Pancreas (tissue), 10 donors: Measurements from ENCODE around the gene ATG2B. TPM values are rescaled to one million over a fixed set of nuclear protein-coding genes. Genes with fewer than 3 reads are reported as not detected.

Source experiments
- ATAC-seq, 4 donors: fragments of 200-7000 bp; cut with Tn5 transposase; one replicate each; pipeline versions ENCODE4 v1.8.0 to v1.9.1; 2020; ENCODE audit warnings: mild to moderate bottlenecking in 4 of 4, moderate library complexity in 4 of 4
- DNase-seq, 6 donors: peaks; one replicate each; pipeline ENCODE4 v3.0.0-alpha.2; 2020
- FAIRE-seq: peaks from 2 replicates; lab custom pipeline; 2012; peaks lifted over from hg19 to GRCh38; lab: Jason Lieb, UNC
- H3K27ac ChIP-seq, 4 donors: fragments of 200-600 bp; sonication (generic); 1 replicate in 3 of 4; 2 replicates in 1 of 4; pipeline versions ENCODE4 v1.5.0 to v1.8.0; 2020
- H3K27me3 ChIP-seq, 4 donors: fragments of 200-600 bp; one replicate each; pipeline ENCODE4 v1.8.0; 2021
- H3K36me3 ChIP-seq, 3 donors: fragments of 200-600 bp; sonication (generic) in 1 of 3; one replicate each; pipeline versions ENCODE4 v1.5.0 to v1.8.0; 2020 to 2021
- H3K4me1 ChIP-seq, 3 donors: fragments of 200-600 bp; one replicate each; pipeline ENCODE4 v1.8.0; 2021
- H3K4me3 ChIP-seq, 4 donors: fragments of 200-600 bp; sonication (generic) in 2 of 4; one replicate each; pipeline versions ENCODE4 v1.5.0 to v1.8.0; 2020 to 2021
- H3K9me3 ChIP-seq, 4 donors: fragments of 200-600 bp; one replicate each; pipeline ENCODE4 v1.8.0; 2021
- WGBS, 2 donors: extraction: QIAGEN DNeasy Blood & Tissue Kit; methylation state at CpG; one replicate each; pipeline ENCODE4 v1.1.7; 2013; 5-methylcytosine and 5-hydroxymethylcytosine counted together
- intact Hi-C, 3 donors: fragments of 100-400 bp; cut with DNase I; formaldehyde crosslinking; loops; one replicate each; pipeline versions ENCODE4 v1.11.1 to v1.14.2; 2022
- polyA plus RNA-seq, 2 donors: library from polyadenylated mRNA; stranded (reverse); fragments of 200-250 nt; gene quantifications; one replicate each; pipeline ENCODE4 v1.2.3, GENCODE V29; 2013
- total RNA-seq, 6 donors: library from RNA; stranded (reverse); fragmentation: NEBNext Ultra II Directional in 4 of 6; extraction: Animal tissue kit (Norgen Biotek cat#: 25700) in 4 of 6; gene quantifications; one replicate each; pipeline versions ENCODE4 v1.2.1 to v1.2.4, GENCODE V29; 2021 to 2023
- TF ChIP-seq, protein P1 (sequence below), 4 donors: fragments of 200-600 bp; sonication (generic) in 3 of 4; IDR thresholded peaks; one replicate each; pipeline versions ENCODE4 v1.5.0 to v1.8.0; 2021; ENCODE audit warnings: antibody characterized with exemption in 4 of 4
- donor health status: healthy with polysubstance abuse.
- donor health status: DM: no; HTN: no; CAD: no; lungs with moderate emphysema.
- donor health status: DM: no; HTN: no; CAD: no.
- donor health status: control.
- donor health status: control.
- donor health status: Bipolar disorder and iron deficiency.
- donor health status: DM: yes; HTN: yes; CAD: no.
- donor health status: DM: no; HTN: no; CAD: no.
- donor health status: DM: no; HTN: no; CAD: no.
- donor health status: DM: yes; HTN: yes; CAD: no.

Gene ATG2B
- total and polyA plus RNA-seq, 8 donors: 7.4 to 23.4 (median 19.7) TPM

DNA sequence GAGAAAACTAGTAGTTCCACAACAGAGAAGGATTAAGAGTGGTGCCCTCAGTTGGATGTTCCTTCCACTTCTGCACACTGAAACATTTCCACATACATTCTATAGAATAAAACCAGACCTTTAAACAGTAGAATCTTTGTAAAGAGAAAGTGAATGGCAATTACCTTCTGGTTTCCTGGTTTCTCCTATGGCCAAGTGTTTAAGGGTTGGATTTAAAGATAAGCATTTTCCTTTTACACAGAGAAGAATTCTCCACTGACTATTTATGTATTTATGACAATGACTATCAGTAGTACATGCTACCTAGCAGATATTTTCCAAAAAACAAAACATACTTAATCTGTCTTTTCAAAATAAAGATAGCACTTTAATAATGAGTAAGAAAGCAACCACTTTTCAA, 3.2 kb downstream of the ATG2B start:
- H3K9me3 ChIP-seq: no peaks in the 10 kb centered on the region
- H3K4me3 ChIP-seq: no peak overlapping the region
- H3K36me3 ChIP-seq: no peaks in the 10 kb centered on the region
- FAIRE-seq (no peak), ATAC-seq (no peak), DNase-seq (no peak)
- H3K27ac ChIP-seq: no peak overlapping the region
- peaks cover 8 to 24% (median 20%) of the 10 kb centered on the region in 3 donors for H3K4me1 ChIP-seq
- intact Hi-C loops: no loop called here
- H3K27me3 ChIP-seq: no peaks in the 10 kb centered on the region
- TF ChIP-seq, protein P1, sequence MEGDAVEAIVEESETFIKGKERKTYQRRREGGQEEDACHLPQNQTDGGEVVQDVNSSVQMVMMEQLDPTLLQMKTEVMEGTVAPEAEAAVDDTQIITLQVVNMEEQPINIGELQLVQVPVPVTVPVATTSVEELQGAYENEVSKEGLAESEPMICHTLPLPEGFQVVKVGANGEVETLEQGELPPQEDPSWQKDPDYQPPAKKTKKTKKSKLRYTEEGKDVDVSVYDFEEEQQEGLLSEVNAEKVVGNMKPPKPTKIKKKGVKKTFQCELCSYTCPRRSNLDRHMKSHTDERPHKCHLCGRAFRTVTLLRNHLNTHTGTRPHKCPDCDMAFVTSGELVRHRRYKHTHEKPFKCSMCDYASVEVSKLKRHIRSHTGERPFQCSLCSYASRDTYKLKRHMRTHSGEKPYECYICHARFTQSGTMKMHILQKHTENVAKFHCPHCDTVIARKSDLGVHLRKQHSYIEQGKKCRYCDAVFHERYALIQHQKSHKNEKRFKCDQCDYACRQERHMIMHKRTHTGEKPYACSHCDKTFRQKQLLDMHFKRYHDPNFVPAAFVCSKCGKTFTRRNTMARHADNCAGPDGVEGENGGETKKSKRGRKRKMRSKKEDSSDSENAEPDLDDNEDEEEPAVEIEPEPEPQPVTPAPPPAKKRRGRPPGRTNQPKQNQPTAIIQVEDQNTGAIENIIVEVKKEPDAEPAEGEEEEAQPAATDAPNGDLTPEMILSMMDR (IDR thresholded peaks at IDR 0.05): no peak

DNA sequence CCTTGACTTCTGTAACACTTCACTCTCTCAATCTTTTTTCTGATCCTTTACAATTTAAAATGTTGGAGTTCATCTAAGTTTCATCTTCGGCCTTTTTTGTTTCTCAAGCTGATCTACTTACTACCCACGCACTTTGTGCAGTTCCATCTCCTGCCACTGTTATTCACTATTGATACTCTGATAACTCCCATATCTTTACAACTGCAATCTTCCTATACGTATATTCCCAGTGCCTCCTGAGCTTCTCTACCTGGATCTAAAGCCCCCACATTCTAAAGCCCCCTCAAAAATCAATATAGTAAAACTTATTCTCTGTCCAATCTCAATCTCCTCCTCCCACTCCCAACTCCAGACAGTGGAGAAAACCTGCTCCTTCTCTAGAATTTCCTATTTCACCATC, 5.9 kb downstream of the ATG2B start:
- Histone ChIP-seq H3K4me3 (no peak overlapping the region), H3K27me3 (no peaks in the 10 kb centered on the region), H3K9me3 (no peaks in the 10 kb centered on the region), H3K36me3 (no peaks in the 10 kb centered on the region), H3K27ac (no peak overlapping the region), H3K4me1 (peaks cover 8 to 27% (median 15%) of the 10 kb centered on the region in 3 donors)
- WGBS, 2 donors: 72 to 82% methylated on average over 3 of the region's 3 CpGs
- ATAC-seq (no peak), DNase-seq (no peak), FAIRE-seq (no peak)
- intact Hi-C loops: no loop called here
- TF ChIP-seq, protein P1 (IDR thresholded peaks at IDR 0.05): peak in 1 of 4 donors; percentile 9

DNA sequence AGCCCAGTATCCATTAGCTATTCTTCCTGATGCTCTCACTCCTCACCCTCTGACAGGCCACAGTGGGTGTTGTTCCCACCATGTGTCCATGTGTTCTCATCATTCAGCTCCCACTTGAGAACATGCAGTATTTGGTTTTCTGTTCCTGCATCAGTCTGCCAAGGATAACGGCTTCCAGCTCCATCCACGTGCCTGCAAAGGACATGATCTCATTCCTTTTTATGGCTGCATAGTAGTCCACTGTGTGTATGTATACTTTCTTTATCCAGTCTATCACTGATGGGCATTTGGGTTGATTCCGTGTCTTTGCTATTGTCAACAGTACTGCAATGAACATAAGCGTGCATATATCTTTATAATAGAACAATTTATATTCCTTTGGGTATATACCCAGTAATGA, 8.9 kb downstream of the ATG2B start:
- WGBS, 2 donors: 92 to 94% methylated on average over 4 of the region's 4 CpGs
- ATAC-seq (no peak), DNase-seq (no peak), FAIRE-seq (no peak)
- Histone ChIP-seq H3K27ac (no peak overlapping the region), H3K4me1 (peaks cover 0 to 8% (median 0%) of the 10 kb centered on the region in 3 donors), H3K36me3 (no peaks in the 10 kb centered on the region), H3K27me3 (no peaks in the 10 kb centered on the region), H3K9me3 (no peaks in the 10 kb centered on the region), H3K4me3 (no peak overlapping the region)
- TF ChIP-seq, protein P1 (IDR thresholded peaks at IDR 0.05): no peak
- intact Hi-C loops: no loop called here

DNA sequence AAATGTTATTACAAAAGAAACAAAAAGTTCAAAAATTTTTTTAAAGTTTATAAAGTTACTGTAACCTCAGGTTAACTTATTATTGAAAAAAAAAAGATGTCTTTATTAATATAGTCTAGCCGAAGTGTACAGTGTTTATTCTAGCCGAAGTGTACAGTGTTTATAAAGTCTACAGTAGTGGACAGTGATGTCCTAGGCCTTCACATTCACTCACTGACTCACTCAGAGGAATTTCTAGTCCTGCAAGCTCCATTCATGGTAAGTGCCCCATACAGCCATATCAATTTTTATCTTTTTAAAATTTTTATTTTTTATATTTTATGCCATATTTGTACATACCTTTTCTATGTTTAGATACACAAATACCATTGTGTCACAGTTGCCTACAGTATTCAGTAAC, 10.4 kb downstream of the ATG2B start:
- Histone ChIP-seq H3K4me3 (no peak overlapping the region), H3K4me1 (peaks cover 0 to 5% (median 0%) of the 10 kb centered on the region in 3 donors), H3K36me3 (no peaks in the 10 kb centered on the region), H3K9me3 (no peaks in the 10 kb centered on the region), H3K27me3 (no peaks in the 10 kb centered on the region), H3K27ac (no peak overlapping the region)
- FAIRE-seq (no peak), DNase-seq (no peak), ATAC-seq (no peak)
- 35 to 50% methylated on average over 2 of the region's 2 CpGs for WGBS, 2 donors
- intact Hi-C loops: no loop called here
- TF ChIP-seq, protein P1 (IDR thresholded peaks at IDR 0.05): no peak

DNA sequence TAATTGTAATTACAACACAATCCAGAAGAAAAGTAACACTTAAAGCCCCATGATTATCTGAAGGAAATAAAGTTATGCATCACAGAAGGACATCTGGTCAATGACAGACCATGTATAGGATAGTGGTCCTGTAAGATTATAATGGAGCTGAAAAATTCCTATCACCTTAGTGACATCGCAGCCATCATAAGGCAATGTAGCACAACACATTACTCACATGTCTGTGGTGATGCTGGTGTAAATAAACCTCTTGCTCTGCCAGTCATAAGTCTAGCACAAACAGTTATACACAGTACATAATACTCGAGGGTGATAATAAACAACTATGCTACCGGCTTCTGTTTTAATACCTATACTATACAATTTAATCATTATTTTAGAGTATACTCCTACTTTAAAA, 11.2 kb downstream of the ATG2B start:
- ATAC-seq (peak in 2 of 4 donors; percentile 18 to 24), DNase-seq (no peak), FAIRE-seq (no peak)
- Histone ChIP-seq H3K4me1 (peaks cover 0 to 5% (median 0%) of the 10 kb centered on the region in 3 donors), H3K27ac (no peak overlapping the region), H3K9me3 (no peaks in the 10 kb centered on the region), H3K36me3 (no peaks in the 10 kb centered on the region), H3K27me3 (no peaks in the 10 kb centered on the region), H3K4me3 (no peak overlapping the region)
- WGBS, 2 donors: 62 to 76% methylated on average over 3 of the region's 3 CpGs
- intact Hi-C loops: no loop called here
- TF ChIP-seq, protein P1 (IDR thresholded peaks at IDR 0.05): no peak
